Mucosa of descending colon (tissue), 3 donors: ENCODE measurements around the gene TMEM245. TPM values are rescaled to one million over a fixed set of nuclear protein-coding genes. Genes with fewer than 3 reads are reported as not detected.
A peak's percentile ranks its signal among the peaks of the same experiment; 100 is the strongest.

Experiments
- ATAC-seq: fragments of 200-7000 bp; cut with Tn5 transposase; one replicate; pipeline ENCODE4 v1.9.1; 2020; ENCODE audit warnings: mild to moderate bottlenecking, moderate library complexity
- DNase-seq, 3 donors: peaks; one replicate each; pipeline ENCODE4 v3.0.0-alpha.2; 2020
- H3K36me3 ChIP-seq: fragments of 200-600 bp; one replicate; pipeline ENCODE4 v1.8.0; 2021; ENCODE audit warnings: low read depth, mild to moderate bottlenecking
- H3K4me1 ChIP-seq: fragments of 200-600 bp; one replicate; pipeline ENCODE4 v1.8.0; 2021; ENCODE audit warnings: low read depth, mild to moderate bottlenecking
- H3K4me3 ChIP-seq: fragments of 200-600 bp; one replicate; pipeline ENCODE4 v1.8.0; 2021; ENCODE audit warnings: mild to moderate bottlenecking
- H3K9me3 ChIP-seq: fragments of 200-600 bp; one replicate; pipeline ENCODE4 v1.8.0; 2021; ENCODE audit warnings: mild to moderate bottlenecking
- CTCF ChIP-seq: fragments of 200-600 bp; IDR thresholded peaks from one replicate; pipeline ENCODE4 v1.8.0; 2022; ENCODE audit warnings: antibody characterized with exemption, mild to moderate bottlenecking
- intact Hi-C, 2 donors: fragments of 100-400 bp; cut with DNase I in 1 of 2; cut with micrococcal nuclease in 1 of 2; formaldehyde crosslinking; loops; one replicate each; pipeline versions ENCODE4 v1.11.0 to v1.11.1; 2022; cut with DNase I, micrococcal nuclease
- total RNA-seq, 3 donors: library from RNA; stranded (reverse); fragmentation: NEBNext Ultra II Directional in 2 of 3; extraction: Animal tissue kit (Norgen Biotek cat#: 25700) in 2 of 3; gene quantifications; one replicate each; pipeline versions ENCODE4 v1.2.1 to v1.2.4, GENCODE V29; 2021 to 2023
- donor health status: DM: no; HTN: no; CAD: no; lungs with moderate emphysema.
- donor health status: DM: no; HTN: no; CAD: no.
- donor health status: DM: no; HTN: yes; CAD: no.

TMEM245 gene
- total RNA-seq, 3 donors from 2014 or later = 26.3 to 72.8 (median 33.6) TPM

GRCh38 chr9:109156708-109157107 lies 37.0 kb upstream of the TMEM245 start:
- peaks cover 8% of the 10 kb centered on the region for H3K9me3 ChIP-seq
- no peak overlapping the region for H3K4me3 ChIP-seq
- TF ChIP-seq CTCF = no peak
- H3K36me3 ChIP-seq = no peaks in the 10 kb centered on the region
- no peaks in the 10 kb centered on the region for H3K4me1 ChIP-seq
- ATAC-seq (no peak), DNase-seq (no peak)
- intact Hi-C loops = no loop called here

- TF ChIP-seq CTCF = no peak
- Histone ChIP-seq H3K4me3 (no peak overlapping the region), H3K36me3 (no peaks in the 10 kb centered on the region), H3K9me3 (peaks cover 8% of the 10 kb centered on the region), H3K4me1 (no peaks in the 10 kb centered on the region)
- ATAC-seq = peak; percentile 95
- DNase-seq = peak in 2 of 3 donors; percentile 56 to 73
- intact Hi-C loops = no loop called here
These were observed 31.3 kb upstream of the TMEM245 start for GRCh38 chr9:109150925-109151545.

GRCh38 chr9:109149722-109150121 lies 30.0 kb upstream of the TMEM245 start:
- peak; percentile 56 for ATAC-seq
- DNase-seq = no peak
- intact Hi-C loops = no loop called here

GRCh38 chr9:109149089-109149488 lies 29.3 kb upstream of the TMEM245 start:
- H3K4me1 ChIP-seq = no peaks in the 10 kb centered on the region
- H3K36me3 ChIP-seq = no peaks in the 10 kb centered on the region
- no peak for DNase-seq
- H3K9me3 ChIP-seq = peaks cover 8% of the 10 kb centered on the region
- TF ChIP-seq CTCF = no peak
- intact Hi-C loops = no loop called here
- H3K4me3 ChIP-seq = no peak overlapping the region
- no peak for ATAC-seq

More at GRCh38 chr9:109149722-109150121, 30.0 kb upstream of the TMEM245 start:
- Histone ChIP-seq H3K9me3 (peaks cover 8% of the 10 kb centered on the region), H3K4me3 (no peak overlapping the region), H3K4me1 (no peaks in the 10 kb centered on the region), H3K36me3 (no peaks in the 10 kb centered on the region)
- no peak for TF ChIP-seq CTCF

- TF ChIP-seq CTCF = no peak
- no peaks in the 10 kb centered on the region for H3K9me3 ChIP-seq
- ATAC-seq (no peak), DNase-seq (no peak)
- H3K4me1 ChIP-seq = no peaks in the 10 kb centered on the region
- no peaks in the 10 kb centered on the region for H3K36me3 ChIP-seq
- intact Hi-C loops = no loop called here
- H3K4me3 ChIP-seq = no peak overlapping the region
These were observed 25.3 kb upstream of the TMEM245 start for GRCh38 chr9:109145051-109145450.
